ENCODE measurements around the gene ROMO1. TPM values are rescaled to one million over a fixed set of nuclear protein-coding genes. Genes with fewer than 3 reads are reported as not detected.
A peak's percentile ranks its signal among the peaks of the same experiment; 100 is the strongest.

Gene ROMO1
- total RNA-seq, 1 experiment from 2014 or later = 357 TPM

GRCh38 chr20:35741892-35742740 is 42.9 kb downstream of the ROMO1 start, which contains the start of gene RBM39:
Gene RBM39, minus strand, starts transcription at chr20:35742260. Its CDS starts 1,386 bp downstream, at chr20:35740874.
- H3K36me3 Mint-ChIP-seq (ENCODE audit: insufficient read depth, unreplicated experiment) = peaks cover 61% of the 10 kb centered on the region
- H3K9me3 Mint-ChIP-seq (ENCODE audit: unreplicated experiment) = no peaks in the 10 kb centered on the region
- peak; percentile 100 for DNase-seq
- peak within 1 kb of the TSS; percentile 96 for H3K27ac Mint-ChIP-seq (ENCODE audit: unreplicated experiment)
- ChIA-PET CTCF (interaction anchor here (0.5 to 3.1 kb wide), 28 partner anchors 9 to 868 kb away, joined by 3 to 33 read pairs (median 3); partner anchors contain the start of genes NFS1, PHF20, ROMO1 and SCAND1), POLR2A (interaction anchor here (0.5 to 3.0 kb wide), 91 partner anchors 8 to 1749 kb away, joined by 3 to 161 read pairs (median 5); partner anchors contain the start of genes ACSS2, CEP250, CPNE1 and EDEM2)
- Histone ChIP-seq H3K4me1 (peaks cover 31% of the 10 kb centered on the region), H3K36me3 (ENCODE audit: control insufficient read depth, insufficient read depth, low read length) (peaks cover 12% of the 10 kb centered on the region), H3K9me3 (no peaks in the 10 kb centered on the region), H3K27me3 (replicated peaks; ENCODE audit: control insufficient read depth, insufficient read depth, low read length) (no peaks in the 10 kb centered on the region), H3K4me3 (ENCODE audit: low read depth, low read length) (peak within 1 kb of the TSS; percentile 77)
- H3K27me3 Mint-ChIP-seq (ENCODE audit: insufficient read depth, unreplicated experiment) = no peaks in the 10 kb centered on the region
- peak; percentile 52 to 65 for TF ChIP-seq CTCF (IDR thresholded peaks at IDR 0.05; ENCODE audit: insufficient read depth in 1 of 2, low read depth in 1 of 2, low read length in 1 of 2, severe bottlenecking in 1 of 2, unreplicated experiment in 1 of 2)
- intact Hi-C loops (cut with micrococcal nuclease; ENCODE audit: unreplicated experiment) = loop anchor here (1.0 to 5.0 kb wide), 6 partner anchors 29 to 345 kb away; partner anchors contain the start of genes CPNE1, RBM12 and SCAND1
- H3K4me1 Mint-ChIP-seq (ENCODE audit: low read depth, unreplicated experiment) = peaks cover 34% of the 10 kb centered on the region
- H3K4me3 Mint-ChIP-seq (ENCODE audit: unreplicated experiment) = peak within 1 kb of the TSS; percentile 80
- BruUV-seq (replicated peaks) = no TSS peak

GRCh38 chr20:35742741-35743523 is 43.7 kb downstream of the ROMO1 start:
- H3K4me1 ChIP-seq = peaks cover 31% of the 10 kb centered on the region
- Mint-ChIP-seq H3K27ac (ENCODE audit: unreplicated experiment) (peak overlapping the region; percentile 96), H3K27me3 (ENCODE audit: insufficient read depth, unreplicated experiment) (no peaks in the 10 kb centered on the region), H3K9me3 (ENCODE audit: unreplicated experiment) (no peaks in the 10 kb centered on the region), H3K36me3 (ENCODE audit: insufficient read depth, unreplicated experiment) (peaks cover 53% of the 10 kb centered on the region), H3K4me3 (ENCODE audit: unreplicated experiment) (peak overlapping the region; percentile 80), H3K4me1 (ENCODE audit: low read depth, unreplicated experiment) (peaks cover 34% of the 10 kb centered on the region)
- ChIA-PET CTCF (interaction anchor here (0.6 to 3.1 kb wide), 21 partner anchors 8 to 395 kb away, joined by 3 to 33 read pairs (median 5); partner anchors contain the start of genes NFS1, PHF20, ROMO1 and SCAND1), POLR2A (interaction anchor here (0.5 to 3.0 kb wide), 71 partner anchors 8 to 1750 kb away, joined by 3 to 161 read pairs (median 5); partner anchors contain the start of genes CEP250, CPNE1, EDEM2 and EIF2S2)
- intact Hi-C loops (cut with micrococcal nuclease; ENCODE audit: unreplicated experiment) = loop anchor here (1.0 to 5.0 kb wide), 6 partner anchors 28 to 344 kb away; partner anchors contain the start of genes CPNE1, RBM12 and SCAND1
- TSS peak; percentile 95 for BruUV-seq (replicated peaks)
- H3K27me3 ChIP-seq (replicated peaks; ENCODE audit: control insufficient read depth, insufficient read depth, low read length) = no peaks in the 10 kb centered on the region
- peaks cover 10% of the 10 kb centered on the region for H3K36me3 ChIP-seq (ENCODE audit: control insufficient read depth, insufficient read depth, low read length)
- peak overlapping the region; percentile 49 for H3K4me3 ChIP-seq (ENCODE audit: low read depth, low read length)
- no peaks in the 10 kb centered on the region for H3K9me3 ChIP-seq
- TF ChIP-seq CTCF (IDR thresholded peaks at IDR 0.05; ENCODE audit: insufficient read depth in 1 of 2, low read depth in 1 of 2, low read length in 1 of 2, severe bottlenecking in 1 of 2, unreplicated experiment in 1 of 2) = no peak
- no peak for DNase-seq

Measured in Caco-2 (cell line).